ENCODE data around the gene SUMO4. TPM values are rescaled to one million over a fixed set of nuclear protein-coding genes. Genes with fewer than 3 reads are reported as not detected.

SUMO4 gene
- total RNA-seq, 1 experiment from 2014 or later, result 2.9 TPM

DNA sequence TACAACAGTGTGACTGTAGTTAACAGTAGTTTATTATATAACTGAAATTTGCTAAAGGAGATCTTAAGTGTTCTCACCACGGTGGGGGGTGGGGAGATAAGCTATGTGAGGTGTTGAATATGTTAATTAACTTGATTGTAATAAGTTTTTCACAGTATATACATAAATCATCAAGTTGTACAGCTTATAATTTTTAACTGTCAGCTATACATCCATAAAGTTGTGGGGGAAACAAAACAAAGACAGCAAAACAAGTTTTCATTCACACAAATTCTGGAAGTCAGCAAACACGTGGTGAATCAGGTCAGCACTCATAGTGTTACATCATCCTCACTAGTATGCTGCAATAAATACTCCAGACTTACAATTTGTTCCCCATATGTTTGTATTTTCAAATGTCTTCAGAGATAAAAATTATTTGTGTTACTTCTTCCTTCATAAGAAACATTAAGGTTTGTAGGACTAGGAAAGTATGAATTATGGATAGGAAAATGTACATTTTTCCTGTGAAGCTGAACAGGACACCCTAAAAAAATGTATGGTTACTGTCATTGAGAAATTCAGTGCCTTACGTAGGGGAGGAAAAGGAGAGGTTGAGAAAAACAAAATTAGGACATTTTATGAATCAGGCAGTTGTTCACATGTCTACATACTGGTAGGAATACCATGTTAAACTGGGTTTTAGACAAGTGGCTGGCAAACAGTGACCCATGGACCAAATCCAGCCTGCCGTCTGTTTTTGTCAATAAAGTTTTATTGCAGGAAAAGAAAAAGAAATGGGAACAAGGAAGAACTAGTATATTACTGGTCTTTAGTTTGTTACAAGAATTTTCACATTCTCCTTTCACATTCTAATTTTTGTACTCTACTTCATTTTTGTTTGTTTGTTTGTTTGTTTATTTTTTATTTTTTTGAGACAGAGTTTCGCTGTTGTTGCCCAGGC is 6.0 kb downstream of the SUMO4 start:
- BruUV-seq (replicated peaks), result no TSS peak
- H3K27ac Mint-ChIP-seq (ENCODE audit: unreplicated experiment), result no peak overlapping the region

GRCh38 chr6:149409617-149410016 is 9.6 kb downstream of the SUMO4 start:
- no peak for DNase-seq
- peaks cover 4% of the 10 kb centered on the region for H3K36me3 Mint-ChIP-seq (ENCODE audit: insufficient read depth, unreplicated experiment)
- TF ChIP-seq, protein P1, sequence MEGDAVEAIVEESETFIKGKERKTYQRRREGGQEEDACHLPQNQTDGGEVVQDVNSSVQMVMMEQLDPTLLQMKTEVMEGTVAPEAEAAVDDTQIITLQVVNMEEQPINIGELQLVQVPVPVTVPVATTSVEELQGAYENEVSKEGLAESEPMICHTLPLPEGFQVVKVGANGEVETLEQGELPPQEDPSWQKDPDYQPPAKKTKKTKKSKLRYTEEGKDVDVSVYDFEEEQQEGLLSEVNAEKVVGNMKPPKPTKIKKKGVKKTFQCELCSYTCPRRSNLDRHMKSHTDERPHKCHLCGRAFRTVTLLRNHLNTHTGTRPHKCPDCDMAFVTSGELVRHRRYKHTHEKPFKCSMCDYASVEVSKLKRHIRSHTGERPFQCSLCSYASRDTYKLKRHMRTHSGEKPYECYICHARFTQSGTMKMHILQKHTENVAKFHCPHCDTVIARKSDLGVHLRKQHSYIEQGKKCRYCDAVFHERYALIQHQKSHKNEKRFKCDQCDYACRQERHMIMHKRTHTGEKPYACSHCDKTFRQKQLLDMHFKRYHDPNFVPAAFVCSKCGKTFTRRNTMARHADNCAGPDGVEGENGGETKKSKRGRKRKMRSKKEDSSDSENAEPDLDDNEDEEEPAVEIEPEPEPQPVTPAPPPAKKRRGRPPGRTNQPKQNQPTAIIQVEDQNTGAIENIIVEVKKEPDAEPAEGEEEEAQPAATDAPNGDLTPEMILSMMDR (IDR thresholded peaks at IDR 0.05; ENCODE audit: unreplicated experiment), result no peak
- H3K9me3 Mint-ChIP-seq (ENCODE audit: low read depth, unreplicated experiment), result no peaks in the 10 kb centered on the region
- CTCF ChIA-PET, result no interaction called here
- intact Hi-C loops (cut with micrococcal nuclease; ENCODE audit: unreplicated experiment), result loop anchor here (2.0 to 5.0 kb wide), 2 partner anchors 23 to 77 kb away; no protein-coding TSS in a partner anchor
- BruUV-seq (replicated peaks), result no TSS peak
- no peaks in the 10 kb centered on the region for H3K27me3 Mint-ChIP-seq (ENCODE audit: unreplicated experiment)
- H3K4me1 Mint-ChIP-seq (ENCODE audit: low read depth, unreplicated experiment), result no peaks in the 10 kb centered on the region
- no peak overlapping the region for H3K27ac Mint-ChIP-seq (ENCODE audit: unreplicated experiment)
- no peak overlapping the region for H3K4me3 Mint-ChIP-seq (ENCODE audit: low read depth, unreplicated experiment)

More for the DNA sequence above, 6.0 kb downstream of the SUMO4 start:
- CTCF ChIA-PET, result no interaction called here
- TF ChIP-seq, protein P1 (IDR thresholded peaks at IDR 0.05; ENCODE audit: unreplicated experiment), result no peak
- Mint-ChIP-seq H3K27me3 (ENCODE audit: unreplicated experiment) (no peaks in the 10 kb centered on the region), H3K4me3 (ENCODE audit: low read depth, unreplicated experiment) (no peak overlapping the region), H3K36me3 (ENCODE audit: insufficient read depth, unreplicated experiment) (peaks cover 22% of the 10 kb centered on the region), H3K4me1 (ENCODE audit: low read depth, unreplicated experiment) (no peaks in the 10 kb centered on the region), H3K9me3 (ENCODE audit: low read depth, unreplicated experiment) (no peaks in the 10 kb centered on the region)
- no peak for DNase-seq
- intact Hi-C loops (cut with micrococcal nuclease; ENCODE audit: unreplicated experiment), result loop anchor here (5.0 kb wide), 1 partner anchor 74 kb away; no protein-coding TSS in a partner anchor

- Mint-ChIP-seq H3K4me3 (ENCODE audit: low read depth, unreplicated experiment) (no peak overlapping the region), H3K36me3 (ENCODE audit: insufficient read depth, unreplicated experiment) (peaks cover 4% of the 10 kb centered on the region), H3K27ac (ENCODE audit: unreplicated experiment) (no peak overlapping the region), H3K9me3 (ENCODE audit: low read depth, unreplicated experiment) (no peaks in the 10 kb centered on the region), H3K4me1 (ENCODE audit: low read depth, unreplicated experiment) (no peaks in the 10 kb centered on the region), H3K27me3 (ENCODE audit: unreplicated experiment) (no peaks in the 10 kb centered on the region)
- intact Hi-C loops (cut with micrococcal nuclease; ENCODE audit: unreplicated experiment), result no loop called here
- TF ChIP-seq, protein P1 (IDR thresholded peaks at IDR 0.05; ENCODE audit: unreplicated experiment), result no peak
- no peak for DNase-seq
- CTCF ChIA-PET, result no interaction called here
- no TSS peak for BruUV-seq (replicated peaks)
Measured at GRCh38 chr6:149410557-149410956, 10.5 kb downstream of the SUMO4 start.

- no peaks in the 10 kb centered on the region for H3K4me1 Mint-ChIP-seq (ENCODE audit: low read depth, unreplicated experiment)
- no TSS peak for BruUV-seq (replicated peaks)
- no peaks in the 10 kb centered on the region for H3K27me3 Mint-ChIP-seq (ENCODE audit: unreplicated experiment)
- CTCF ChIA-PET, result no interaction called here
- no peak overlapping the region for H3K4me3 Mint-ChIP-seq (ENCODE audit: low read depth, unreplicated experiment)
- TF ChIP-seq, protein P1 (IDR thresholded peaks at IDR 0.05; ENCODE audit: unreplicated experiment), result no peak
- no peaks in the 10 kb centered on the region for H3K9me3 Mint-ChIP-seq (ENCODE audit: low read depth, unreplicated experiment)
- intact Hi-C loops (cut with micrococcal nuclease; ENCODE audit: unreplicated experiment), result no loop called here
- no peak for DNase-seq
- no peaks in the 10 kb centered on the region for H3K36me3 Mint-ChIP-seq (ENCODE audit: insufficient read depth, unreplicated experiment)
- H3K27ac Mint-ChIP-seq (ENCODE audit: unreplicated experiment), result no peak overlapping the region
Measured at GRCh38 chr6:149414009-149414408, 13.9 kb downstream of the SUMO4 start.
